Measurements from ENCODE around the gene NEO1. TPM values are rescaled to one million over a fixed set of nuclear protein-coding genes. Genes with fewer than 3 reads are reported as not detected.

NEO1 gene
- total and polyA plus RNA-seq, 4 donors: 1.6 to 9.9 (median 5.8) TPM

- TF ChIP-seq RXRA (IDR thresholded peaks at IDR 0.05): no peak
- TF ChIP-seq FOXA2 (IDR thresholded peaks at IDR 0.05): no peak
- no peak for TF ChIP-seq REST (IDR thresholded peaks at IDR 0.05)
- Histone ChIP-seq H3K36me3 (ENCODE audit: control insufficient read depth in 4 of 4, insufficient read depth in 3 of 4, low read depth in 1 of 4, low read length in 3 of 4) (no peaks in the 10 kb centered on the region), H3K9me3 (ENCODE audit: control insufficient read depth in 4 of 4, low read length in 3 of 4) (no peaks in the 10 kb centered on the region), H3K9ac (ENCODE audit: low read depth in 1 of 2, low read length in 2 of 2) (no peak overlapping the region), H3K27me3 (ENCODE audit: control insufficient read depth in 4 of 4, insufficient read depth in 4 of 4, low read length in 3 of 4) (peaks cover 0 to 6% (median 0%) of the 10 kb centered on the region in 4 donors), H3K4me1 (ENCODE audit: control insufficient read depth in 4 of 4, insufficient read depth in 4 of 4, low read length in 3 of 4) (no peaks in the 10 kb centered on the region), H3K4me3 (ENCODE audit: low read depth in 1 of 3, low read length in 3 of 3) (no peak overlapping the region), H3K27ac (ENCODE audit: low read depth in 1 of 2, low read length in 2 of 2) (no peak overlapping the region)
- DNase-seq (ENCODE audit: low spot score): no peak
- 97% methylated on average over 3 of the region's 3 CpGs for WGBS
These were observed 268.4 kb downstream of the NEO1 start for GRCh38 chr15:73320619-73321180.

- Histone ChIP-seq H3K9me3 (ENCODE audit: control insufficient read depth in 4 of 4, low read length in 3 of 4) (no peaks in the 10 kb centered on the region), H3K9ac (ENCODE audit: low read depth in 1 of 2, low read length in 2 of 2) (no peak overlapping the region), H3K36me3 (ENCODE audit: control insufficient read depth in 4 of 4, insufficient read depth in 3 of 4, low read depth in 1 of 4, low read length in 3 of 4) (no peaks in the 10 kb centered on the region), H3K4me3 (ENCODE audit: low read depth in 1 of 3, low read length in 3 of 3) (no peak overlapping the region), H3K27me3 (ENCODE audit: control insufficient read depth in 4 of 4, insufficient read depth in 4 of 4, low read length in 3 of 4) (peaks cover 0 to 6% (median 0%) of the 10 kb centered on the region in 4 donors), H3K27ac (ENCODE audit: low read depth in 1 of 2, low read length in 2 of 2) (no peak overlapping the region), H3K4me1 (ENCODE audit: control insufficient read depth in 4 of 4, insufficient read depth in 4 of 4, low read length in 3 of 4) (no peaks in the 10 kb centered on the region)
- no peak for DNase-seq (ENCODE audit: low spot score)
- TF ChIP-seq MAX (IDR thresholded peaks at IDR 0.05) (no peak), HNF4G (IDR thresholded peaks at IDR 0.05) (no peak), CTCF (IDR thresholded peaks at IDR 0.05; ENCODE audit: low read depth, low read length, missing input control) (no peak), JUND (IDR thresholded peaks at IDR 0.05) (no peak), HNF4A (conservative IDR thresholded peaks at IDR 0.05) (no peak), REST (IDR thresholded peaks at IDR 0.05) (no peak), YY1 (IDR thresholded peaks at IDR 0.05) (no peak), RXRA (IDR thresholded peaks at IDR 0.05) (no peak), TAF1 (conservative IDR thresholded peaks at IDR 0.05) (no peak), RAD21 (IDR thresholded peaks at IDR 0.05) (no peak), FOXA2 (IDR thresholded peaks at IDR 0.05) (no peak), GABPA (IDR thresholded peaks at IDR 0.05 in 1 of 2, conservative IDR thresholded peaks at IDR 0.05 in 1 of 2) (no peak), NR2F2 (IDR thresholded peaks at IDR 0.05) (no peak), ZBTB33 (IDR thresholded peaks at IDR 0.05) (no peak), EGR1 (IDR thresholded peaks at IDR 0.05; ENCODE audit: low read depth in 2 of 2) (no peak), ATF3 (IDR thresholded peaks at IDR 0.05) (no peak), FOXA1 (IDR thresholded peaks at IDR 0.05) (no peak), SP1 (IDR thresholded peaks at IDR 0.05) (no peak)
- 86% methylated on average over 17 of the region's 17 CpGs for WGBS
These were observed 269.5 kb downstream of the NEO1 start for GRCh38 chr15:73321496-73322450.
